Measurements from ENCODE around the gene EMP1.

DNA sequence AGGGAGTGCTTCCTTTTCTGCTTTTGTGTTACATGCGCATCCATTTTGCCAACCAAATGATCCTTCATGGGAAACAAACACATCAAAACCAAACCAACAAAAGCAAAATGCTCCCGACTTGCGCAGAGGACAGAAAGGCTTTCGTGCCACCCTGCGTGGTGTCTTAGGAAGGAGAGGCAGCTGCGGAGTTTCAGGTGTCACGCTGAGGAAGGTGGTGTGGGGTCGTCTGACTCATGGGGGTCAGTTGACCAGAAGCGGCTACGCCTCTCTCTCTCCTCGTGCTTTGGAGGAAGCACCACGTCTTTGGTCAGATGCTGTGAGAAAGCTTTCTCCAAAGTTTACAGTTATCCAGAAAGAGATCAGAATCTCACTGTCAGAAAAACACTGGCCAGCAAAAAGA, 7.9 kb downstream of the EMP1 start:
- TF ChIP-seq, protein P1, sequence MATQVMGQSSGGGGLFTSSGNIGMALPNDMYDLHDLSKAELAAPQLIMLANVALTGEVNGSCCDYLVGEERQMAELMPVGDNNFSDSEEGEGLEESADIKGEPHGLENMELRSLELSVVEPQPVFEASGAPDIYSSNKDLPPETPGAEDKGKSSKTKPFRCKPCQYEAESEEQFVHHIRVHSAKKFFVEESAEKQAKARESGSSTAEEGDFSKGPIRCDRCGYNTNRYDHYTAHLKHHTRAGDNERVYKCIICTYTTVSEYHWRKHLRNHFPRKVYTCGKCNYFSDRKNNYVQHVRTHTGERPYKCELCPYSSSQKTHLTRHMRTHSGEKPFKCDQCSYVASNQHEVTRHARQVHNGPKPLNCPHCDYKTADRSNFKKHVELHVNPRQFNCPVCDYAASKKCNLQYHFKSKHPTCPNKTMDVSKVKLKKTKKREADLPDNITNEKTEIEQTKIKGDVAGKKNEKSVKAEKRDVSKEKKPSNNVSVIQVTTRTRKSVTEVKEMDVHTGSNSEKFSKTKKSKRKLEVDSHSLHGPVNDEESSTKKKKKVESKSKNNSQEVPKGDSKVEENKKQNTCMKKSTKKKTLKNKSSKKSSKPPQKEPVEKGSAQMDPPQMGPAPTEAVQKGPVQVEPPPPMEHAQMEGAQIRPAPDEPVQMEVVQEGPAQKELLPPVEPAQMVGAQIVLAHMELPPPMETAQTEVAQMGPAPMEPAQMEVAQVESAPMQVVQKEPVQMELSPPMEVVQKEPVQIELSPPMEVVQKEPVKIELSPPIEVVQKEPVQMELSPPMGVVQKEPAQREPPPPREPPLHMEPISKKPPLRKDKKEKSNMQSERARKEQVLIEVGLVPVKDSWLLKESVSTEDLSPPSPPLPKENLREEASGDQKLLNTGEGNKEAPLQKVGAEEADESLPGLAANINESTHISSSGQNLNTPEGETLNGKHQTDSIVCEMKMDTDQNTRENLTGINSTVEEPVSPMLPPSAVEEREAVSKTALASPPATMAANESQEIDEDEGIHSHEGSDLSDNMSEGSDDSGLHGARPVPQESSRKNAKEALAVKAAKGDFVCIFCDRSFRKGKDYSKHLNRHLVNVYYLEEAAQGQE (IDR thresholded peaks at IDR 0.05; ENCODE audit: insufficient read depth in 1 of 2, low read depth in 2 of 2, low read length in 2 of 2) = no peak
- TF ChIP-seq POLR2AphosphoS5 (IDR thresholded peaks at IDR 0.05; ENCODE audit: low read depth, low read length) (no peak), TAF1 (IDR thresholded peaks at IDR 0.05; ENCODE audit: borderline replicate concordance, insufficient read depth, low read length) (no peak), SIN3A (IDR thresholded peaks at IDR 0.05; ENCODE audit: borderline replicate concordance, insufficient read depth, low read length) (no peak), FOXP2 (optimal IDR thresholded peaks at IDR 0.05; ENCODE audit: borderline replicate concordance, extremely low read depth, extremely low read length, insufficient read depth) (no peak)
